Activated CD8-positive, alpha-beta T cell treated with anti-CD3 and anti-CD28 coated beads for 36 hours (primary cell): ENCODE data around the gene ZNF280D. TPM values are rescaled to one million over a fixed set of nuclear protein-coding genes. Genes with fewer than 3 reads are reported as not detected.
A peak's percentile ranks its signal among the peaks of the same experiment; 100 is the strongest.

Source experiments
- ATAC-seq: fragments of 200-7000 bp; cut with Tn5 transposase; one replicate; pipeline ENCODE4 v1.10.0; 2021; ENCODE audit warnings: mild to moderate bottlenecking, moderate library complexity
- CTCF ChIA-PET: fragments of 350-600 bp; sonication (Branson Sonifier 250); formaldehyde crosslinking; loops from one replicate; lab custom pipeline; 2021; ENCODE audit warnings: antibody characterized with exemption; lab: Charles Lee
- POLR2A ChIA-PET: fragments of 350-600 bp; sonication (Branson Sonifier 250); formaldehyde crosslinking; loops from one replicate; lab custom pipeline; 2021; ENCODE audit warnings: antibody characterized with exemption; lab: Charles Lee
- DNase-seq: peaks from one replicate; pipeline ENCODE4 v3.0.0-alpha.2; 2020
- H3K27ac Mint-ChIP-seq: one replicate; pipeline ENCODE4 v1.8.0; 2021; ENCODE audit warnings: mild to moderate bottlenecking, mixed read lengths
- H3K27me3 Mint-ChIP-seq: one replicate; pipeline ENCODE4 v1.8.0; 2021; ENCODE audit warnings: mixed read lengths
- H3K36me3 Mint-ChIP-seq: one replicate; pipeline ENCODE4 v1.8.0; 2021; ENCODE audit warnings: low read depth, mixed read lengths
- H3K4me1 Mint-ChIP-seq: one replicate; pipeline ENCODE4 v1.8.0; 2021; ENCODE audit warnings: low read depth, mixed read lengths
- H3K4me3 Mint-ChIP-seq: one replicate; pipeline ENCODE4 v1.8.0; 2021; ENCODE audit warnings: mild to moderate bottlenecking, moderate library complexity, mixed read lengths
- H3K9me3 Mint-ChIP-seq: one replicate; pipeline ENCODE4 v1.8.0; 2021; ENCODE audit warnings: mixed read lengths
- CTCF ChIP-seq: fragments of 200-600 bp; IDR thresholded peaks from one replicate; pipeline ENCODE4 v1.8.0; 2022; ENCODE audit warnings: antibody characterized with exemption, mild to moderate bottlenecking
- intact Hi-C: fragments of 100-400 bp; cut with micrococcal nuclease; formaldehyde crosslinking; loops from one replicate; pipeline ENCODE4 v1.10.0; 2022
- total RNA-seq, 2 experiments: library from RNA; stranded (reverse); gene quantifications; one replicate each; pipeline ENCODE4 v1.2.3, GENCODE V29; 2021

The ZNF280D gene
- total RNA-seq, 2 experiments from 2014 or later = 16.2 to 17.0 TPM

GRCh38 chr15:56729561-56729960 lies 3.7 kb downstream of the ZNF280D start:
- H3K9me3 Mint-ChIP-seq = peaks cover 2% of the 10 kb centered on the region
- intact Hi-C loops = no loop called here
- H3K36me3 Mint-ChIP-seq = peaks cover 14% of the 10 kb centered on the region
- ChIA-PET CTCF (interaction anchor here (1.1 to 1.2 kb wide), 2 partner anchors 9 to 238 kb away, joined by 3 read pairs; no protein-coding TSS in a partner anchor), POLR2A (interaction anchor here (1.2 kb wide), 1 partner anchor 11 kb away, joined by 5 read pairs; no protein-coding TSS in a partner anchor)
- no peak for DNase-seq
- TF ChIP-seq CTCF = no peak
- H3K27me3 Mint-ChIP-seq = no peaks in the 10 kb centered on the region
- ATAC-seq = no peak
- H3K27ac Mint-ChIP-seq = no peak overlapping the region
- peaks cover 49% of the 10 kb centered on the region for H3K4me1 Mint-ChIP-seq
- no peak overlapping the region for H3K4me3 Mint-ChIP-seq

- DNase-seq = no peak
- peaks cover 55% of the 10 kb centered on the region for H3K4me1 Mint-ChIP-seq
- H3K9me3 Mint-ChIP-seq = peaks cover 1% of the 10 kb centered on the region
- ChIA-PET POLR2A (no interaction called here), CTCF (interaction anchor here (1.3 kb wide), 1 partner anchor 13 kb away, joined by 3 read pairs; no protein-coding TSS in a partner anchor)
- H3K4me3 Mint-ChIP-seq = no peak overlapping the region
- H3K36me3 Mint-ChIP-seq = peaks cover 21% of the 10 kb centered on the region
- no peak for TF ChIP-seq CTCF
- intact Hi-C loops = no loop called here
- ATAC-seq = no peak
- no peaks in the 10 kb centered on the region for H3K27me3 Mint-ChIP-seq
- no peak overlapping the region for H3K27ac Mint-ChIP-seq
Observed at GRCh38 chr15:56725386-56725785, 7.9 kb downstream of the ZNF280D start.

GRCh38 chr15:56724232-56724631 lies 9.1 kb downstream of the ZNF280D start:
- ChIA-PET POLR2A (interaction anchor here (1.1 kb wide), 1 partner anchor 8 kb away, joined by 3 read pairs; no protein-coding TSS in a partner anchor), CTCF (interaction anchor here (1.6 kb wide), 1 partner anchor 16 kb away, joined by 3 read pairs; no protein-coding TSS in a partner anchor)
- Mint-ChIP-seq H3K4me1 (peaks cover 58% of the 10 kb centered on the region), H3K4me3 (no peak overlapping the region), H3K9me3 (peaks cover 1% of the 10 kb centered on the region), H3K36me3 (peaks cover 24% of the 10 kb centered on the region), H3K27ac (no peak overlapping the region), H3K27me3 (no peaks in the 10 kb centered on the region)
- TF ChIP-seq CTCF = no peak
- ATAC-seq (no peak), DNase-seq (no peak)
- intact Hi-C loops = no loop called here

- DNase-seq (no peak), ATAC-seq (no peak)
- peaks cover 56% of the 10 kb centered on the region for H3K4me1 Mint-ChIP-seq
- intact Hi-C loops = no loop called here
- H3K9me3 Mint-ChIP-seq = peaks cover 1% of the 10 kb centered on the region
- peaks cover 24% of the 10 kb centered on the region for H3K36me3 Mint-ChIP-seq
- no peak for TF ChIP-seq CTCF
- ChIA-PET CTCF (interaction anchor here (1.6 kb wide), 1 partner anchor 16 kb away, joined by 3 read pairs; no protein-coding TSS in a partner anchor), POLR2A (interaction anchor here (1.1 kb wide), 1 partner anchor 9 kb away, joined by 3 read pairs; no protein-coding TSS in a partner anchor)
- H3K27ac Mint-ChIP-seq = no peak overlapping the region
- H3K4me3 Mint-ChIP-seq = no peak overlapping the region
- no peaks in the 10 kb centered on the region for H3K27me3 Mint-ChIP-seq
Observed at GRCh38 chr15:56723787-56724186, 9.5 kb downstream of the ZNF280D start.

- Mint-ChIP-seq H3K36me3 (peaks cover 13% of the 10 kb centered on the region), H3K27me3 (no peaks in the 10 kb centered on the region), H3K9me3 (peaks cover 1% of the 10 kb centered on the region), H3K27ac (no peak overlapping the region), H3K4me3 (no peak overlapping the region), H3K4me1 (peaks cover 57% of the 10 kb centered on the region)
- ATAC-seq (peak; percentile 55), DNase-seq (peak; percentile 55)
- intact Hi-C loops = no loop called here
- no peak for TF ChIP-seq CTCF
- ChIA-PET CTCF (interaction anchor here (0.7 kb wide), 1 partner anchor 9 kb away, joined by 3 read pairs; no protein-coding TSS in a partner anchor), POLR2A (no interaction called here)
Observed at GRCh38 chr15:56719774-56720555, 13.3 kb downstream of the ZNF280D start.
